ENCODE data around the gene TNKS2. TPM values are rescaled to one million over a fixed set of nuclear protein-coding genes. Genes with fewer than 3 reads are reported as not detected.

TNKS2 gene
- total RNA-seq, 1 donor from 2014 or later = 75.0 TPM

DNA sequence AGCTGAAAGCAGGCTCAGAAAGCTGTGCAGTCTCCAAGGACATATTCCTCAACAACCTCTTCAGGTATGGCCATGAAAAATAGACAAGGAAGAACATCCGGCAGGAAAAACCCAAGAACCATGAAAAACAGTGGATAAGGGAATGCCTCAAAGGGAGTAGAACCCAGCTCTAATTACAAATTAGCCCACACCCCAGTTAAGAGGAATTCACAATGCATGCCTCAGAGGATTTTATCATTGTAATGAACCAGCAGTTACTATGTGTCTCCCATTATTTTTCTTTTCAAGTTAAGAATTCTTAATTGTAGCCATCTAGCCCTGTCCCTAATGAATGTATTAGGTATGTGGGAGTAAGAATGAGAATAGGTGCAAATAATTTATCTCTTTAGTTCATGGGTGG, 19.7 kb upstream of the TNKS2 start:
- no peak for DNase-seq (ENCODE audit: low spot score)
- no peaks in the 10 kb centered on the region for H3K9me3 Mint-ChIP-seq (ENCODE audit: low read depth)
- H3K4me1 Mint-ChIP-seq (ENCODE audit: low read depth) = no peaks in the 10 kb centered on the region
- H3K27ac Mint-ChIP-seq (ENCODE audit: unreplicated experiment) = no peak overlapping the region
- H3K4me3 Mint-ChIP-seq (ENCODE audit: unreplicated experiment) = no peak overlapping the region
- no peaks in the 10 kb centered on the region for H3K36me3 Mint-ChIP-seq (ENCODE audit: low read depth)
- H3K27me3 Mint-ChIP-seq (ENCODE audit: low read depth) = no peaks in the 10 kb centered on the region
- TF ChIP-seq, protein P1, sequence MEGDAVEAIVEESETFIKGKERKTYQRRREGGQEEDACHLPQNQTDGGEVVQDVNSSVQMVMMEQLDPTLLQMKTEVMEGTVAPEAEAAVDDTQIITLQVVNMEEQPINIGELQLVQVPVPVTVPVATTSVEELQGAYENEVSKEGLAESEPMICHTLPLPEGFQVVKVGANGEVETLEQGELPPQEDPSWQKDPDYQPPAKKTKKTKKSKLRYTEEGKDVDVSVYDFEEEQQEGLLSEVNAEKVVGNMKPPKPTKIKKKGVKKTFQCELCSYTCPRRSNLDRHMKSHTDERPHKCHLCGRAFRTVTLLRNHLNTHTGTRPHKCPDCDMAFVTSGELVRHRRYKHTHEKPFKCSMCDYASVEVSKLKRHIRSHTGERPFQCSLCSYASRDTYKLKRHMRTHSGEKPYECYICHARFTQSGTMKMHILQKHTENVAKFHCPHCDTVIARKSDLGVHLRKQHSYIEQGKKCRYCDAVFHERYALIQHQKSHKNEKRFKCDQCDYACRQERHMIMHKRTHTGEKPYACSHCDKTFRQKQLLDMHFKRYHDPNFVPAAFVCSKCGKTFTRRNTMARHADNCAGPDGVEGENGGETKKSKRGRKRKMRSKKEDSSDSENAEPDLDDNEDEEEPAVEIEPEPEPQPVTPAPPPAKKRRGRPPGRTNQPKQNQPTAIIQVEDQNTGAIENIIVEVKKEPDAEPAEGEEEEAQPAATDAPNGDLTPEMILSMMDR (IDR thresholded peaks at IDR 0.05) = no peak

DNA sequence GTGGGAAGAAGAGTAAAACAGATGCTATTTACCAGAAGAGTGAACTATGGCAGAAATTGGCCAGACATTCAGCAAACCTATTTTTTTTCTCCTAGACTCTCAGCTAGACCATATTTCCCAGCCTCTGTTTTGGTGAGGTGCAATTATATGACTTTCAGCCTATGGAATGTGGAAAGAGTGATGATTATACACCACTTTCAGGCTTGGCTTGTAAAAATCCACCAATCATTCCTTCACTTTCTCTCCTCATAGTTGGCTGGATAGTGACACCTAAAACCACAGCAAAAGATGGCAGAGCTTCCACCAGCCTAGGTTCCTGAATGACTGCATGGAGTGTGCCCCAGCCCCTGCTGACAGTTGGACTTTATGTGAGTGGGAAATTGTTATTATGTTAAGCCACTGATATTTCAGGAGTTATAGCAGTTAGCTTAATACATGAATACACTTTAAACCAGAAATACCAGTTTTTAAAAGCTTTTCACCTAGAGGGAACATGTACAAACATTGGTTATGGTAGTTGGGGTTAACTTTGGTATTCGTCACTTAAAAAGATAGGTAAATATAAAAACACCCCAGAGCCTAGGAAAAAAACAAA, 19.1 kb upstream of the TNKS2 start:
- Mint-ChIP-seq H3K27ac (ENCODE audit: unreplicated experiment) (no peak overlapping the region), H3K4me3 (ENCODE audit: unreplicated experiment) (no peak overlapping the region), H3K4me1 (ENCODE audit: low read depth) (no peaks in the 10 kb centered on the region), H3K27me3 (ENCODE audit: low read depth) (no peaks in the 10 kb centered on the region), H3K36me3 (ENCODE audit: low read depth) (no peaks in the 10 kb centered on the region), H3K9me3 (ENCODE audit: low read depth) (no peaks in the 10 kb centered on the region)
- DNase-seq (ENCODE audit: low spot score) = no peak
- TF ChIP-seq, protein P1 (IDR thresholded peaks at IDR 0.05) = no peak

DNA sequence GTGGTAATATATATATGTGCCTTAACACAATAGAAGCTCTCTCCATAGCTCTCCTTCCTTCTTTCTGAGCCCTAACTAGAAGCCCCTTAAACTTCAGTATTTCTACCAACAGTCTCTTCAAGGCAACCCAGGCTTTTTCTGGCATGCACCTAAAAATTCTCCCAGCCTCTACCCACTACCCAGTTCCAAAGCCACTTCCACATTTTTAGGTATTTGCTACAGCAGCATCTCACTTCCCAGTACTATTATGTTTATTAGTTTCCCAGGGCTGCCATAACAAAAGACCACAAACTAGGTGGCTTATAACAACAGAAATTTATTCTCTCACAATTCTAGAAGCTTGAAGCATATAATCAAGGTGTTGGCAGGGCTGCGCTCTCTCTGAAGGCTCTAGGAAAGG, 15.7 kb upstream of the TNKS2 start:
- no peaks in the 10 kb centered on the region for H3K27me3 Mint-ChIP-seq (ENCODE audit: low read depth)
- no peaks in the 10 kb centered on the region for H3K4me1 Mint-ChIP-seq (ENCODE audit: low read depth)
- no peak overlapping the region for H3K27ac Mint-ChIP-seq (ENCODE audit: unreplicated experiment)
- DNase-seq (ENCODE audit: low spot score) = no peak
- H3K9me3 Mint-ChIP-seq (ENCODE audit: low read depth) = no peaks in the 10 kb centered on the region
- no peaks in the 10 kb centered on the region for H3K36me3 Mint-ChIP-seq (ENCODE audit: low read depth)
- H3K4me3 Mint-ChIP-seq (ENCODE audit: unreplicated experiment) = no peak overlapping the region
- TF ChIP-seq, protein P1 (IDR thresholded peaks at IDR 0.05) = no peak

DNA sequence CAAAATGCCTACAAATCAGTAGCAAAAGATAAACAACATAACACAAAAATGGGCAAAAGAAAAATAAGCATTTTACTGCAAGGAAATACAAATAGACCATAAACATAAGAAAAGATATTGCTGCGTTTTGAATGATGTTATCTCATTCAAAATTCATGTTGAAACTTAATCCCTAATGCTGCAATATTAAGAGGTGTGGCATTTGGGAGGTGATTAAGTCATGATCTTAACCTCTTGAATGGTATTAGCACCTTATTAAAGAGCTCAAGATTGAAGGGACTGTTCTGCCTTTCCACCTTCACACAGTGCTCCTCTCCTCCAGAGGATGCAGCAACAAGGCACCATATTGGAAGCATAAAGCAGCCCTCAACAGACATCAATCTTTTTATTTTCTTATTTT, 12.4 kb upstream of the TNKS2 start:
- H3K4me3 Mint-ChIP-seq (ENCODE audit: unreplicated experiment) = no peak overlapping the region
- H3K27ac Mint-ChIP-seq (ENCODE audit: unreplicated experiment) = no peak overlapping the region
- no peaks in the 10 kb centered on the region for H3K36me3 Mint-ChIP-seq (ENCODE audit: low read depth)
- H3K9me3 Mint-ChIP-seq (ENCODE audit: low read depth) = no peaks in the 10 kb centered on the region
- DNase-seq (ENCODE audit: low spot score) = no peak
- TF ChIP-seq, protein P1 (IDR thresholded peaks at IDR 0.05) = no peak
- H3K4me1 Mint-ChIP-seq (ENCODE audit: low read depth) = no peaks in the 10 kb centered on the region
- no peaks in the 10 kb centered on the region for H3K27me3 Mint-ChIP-seq (ENCODE audit: low read depth)

DNA sequence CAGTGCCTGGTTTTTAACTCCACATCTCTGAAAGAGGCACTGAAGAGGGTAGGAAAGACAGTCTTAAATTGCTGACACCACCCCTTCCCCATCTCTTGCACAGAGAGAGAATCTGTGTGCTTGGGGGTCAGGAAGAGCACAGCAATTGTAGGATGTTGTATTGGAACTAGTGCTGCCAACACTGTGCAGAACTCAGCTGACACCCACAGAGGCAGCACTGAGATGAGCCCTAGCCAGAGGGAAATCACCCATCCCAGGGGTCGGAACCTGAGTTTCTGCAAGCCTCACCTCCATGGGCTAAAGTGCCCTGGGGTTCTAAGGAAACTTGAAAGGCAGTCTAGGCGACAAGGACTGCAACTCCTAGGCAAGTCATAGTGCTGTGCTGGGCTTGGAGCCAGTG, 11.0 kb upstream of the TNKS2 start:
- H3K9me3 Mint-ChIP-seq (ENCODE audit: low read depth) = no peaks in the 10 kb centered on the region
- H3K27me3 Mint-ChIP-seq (ENCODE audit: low read depth) = no peaks in the 10 kb centered on the region
- no peak overlapping the region for H3K4me3 Mint-ChIP-seq (ENCODE audit: unreplicated experiment)
- no peak for DNase-seq (ENCODE audit: low spot score)
- no peaks in the 10 kb centered on the region for H3K36me3 Mint-ChIP-seq (ENCODE audit: low read depth)
- H3K4me1 Mint-ChIP-seq (ENCODE audit: low read depth) = no peaks in the 10 kb centered on the region
- TF ChIP-seq, protein P1 (IDR thresholded peaks at IDR 0.05) = no peak
- H3K27ac Mint-ChIP-seq (ENCODE audit: unreplicated experiment) = no peak overlapping the region

All from chondrocyte (in vitro differentiated cells).